HG03039 (cell line): Measurements from ENCODE around the gene MCM7.
"Not testable (repeated sequence)": the region's sequence is repeated elsewhere in the genome, so short reads cannot be mapped to it uniquely, and the experiment has no call there.

Experiments used
- ATAC-seq: cut with Tn5 transposase; IDR thresholded peaks from one replicate; pipeline ENCODE4 v1.9.1; 2021; ENCODE audit warnings: mild to moderate bottlenecking, moderate library complexity; ENCODE audit not compliant: unreplicated experiment

MCM7 gene

DNA sequence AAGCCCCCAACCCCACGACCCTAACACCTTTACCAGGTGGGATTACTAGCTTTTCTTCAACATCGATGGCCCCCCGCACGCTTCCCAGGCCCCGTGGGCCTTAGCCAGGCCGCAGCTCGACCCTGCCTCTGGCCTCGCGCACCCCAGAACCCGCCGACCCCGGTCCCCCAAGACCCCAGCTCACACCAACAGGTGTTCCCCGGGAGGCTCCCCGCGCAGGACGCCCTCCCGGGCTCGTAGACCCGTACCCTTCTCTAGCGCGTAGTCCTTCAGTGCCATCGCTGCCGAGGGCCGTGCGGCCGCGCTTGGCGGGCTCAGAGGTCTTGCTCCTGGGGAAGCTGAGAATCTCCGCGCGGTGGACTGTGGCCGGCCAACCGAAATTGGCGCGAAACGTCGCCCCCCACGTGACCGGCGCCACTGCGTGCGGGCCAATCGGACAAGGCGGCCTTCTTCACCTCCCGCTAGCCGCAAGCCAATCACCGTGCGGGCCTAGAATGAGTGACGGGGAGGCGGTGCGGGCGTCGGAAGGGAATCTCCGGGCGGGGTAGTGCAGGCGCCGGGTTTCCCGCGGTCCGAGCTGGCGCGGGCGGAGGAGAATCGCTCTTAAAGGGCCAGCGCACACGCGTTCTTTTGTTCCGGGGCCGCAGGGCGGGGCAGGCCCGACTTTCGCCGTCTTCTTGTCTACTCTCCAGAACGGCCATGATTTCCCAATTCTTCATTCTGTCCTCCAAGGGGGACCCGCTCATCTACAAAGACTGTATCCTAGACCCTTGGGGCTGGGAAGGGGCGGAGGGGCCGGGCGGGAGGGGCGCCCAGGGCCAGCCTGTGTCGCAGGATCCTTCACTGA lies at the start of gene MCM7, which contains the start of gene AP4M1:
MCM7 (minus strand) TSS at position 382 of the 847 bp plus-strand sequence; CDS start at position 279, 103 bp downstream.
AP4M1 (plus strand) TSS at position 628 of the 847 bp plus-strand sequence; CDS start at position 700, 72 bp downstream.
- ATAC-seq: peak; percentile 76

- ATAC-seq: peak; percentile 96
Observed at GRCh38 chr7:100148559-100149328, 47.5 kb upstream of the MCM7 start, which contains the start of gene LAMTOR4. LAMTOR4 (plus strand) TSS chr7:100148918; CDS start chr7:100148973, 55 bp downstream.

DNA sequence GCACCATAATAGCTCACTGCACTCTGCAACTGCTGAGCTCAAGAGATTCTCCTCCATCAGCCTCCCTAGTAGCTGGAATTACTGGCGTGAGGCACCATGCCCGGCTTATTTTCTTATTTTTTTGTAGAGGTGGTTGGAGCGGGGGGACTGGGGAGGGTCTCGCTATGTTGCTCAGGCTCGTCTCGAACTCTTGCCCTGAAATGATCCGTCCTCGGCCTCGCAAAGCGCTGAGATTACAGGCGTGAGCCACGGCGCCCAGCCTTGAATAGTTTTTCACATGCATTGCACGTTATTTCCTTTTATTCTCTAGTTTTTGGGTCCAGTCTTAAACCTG lies 47.0 kb upstream of the MCM7 start:
- ATAC-seq: no peak

DNA sequence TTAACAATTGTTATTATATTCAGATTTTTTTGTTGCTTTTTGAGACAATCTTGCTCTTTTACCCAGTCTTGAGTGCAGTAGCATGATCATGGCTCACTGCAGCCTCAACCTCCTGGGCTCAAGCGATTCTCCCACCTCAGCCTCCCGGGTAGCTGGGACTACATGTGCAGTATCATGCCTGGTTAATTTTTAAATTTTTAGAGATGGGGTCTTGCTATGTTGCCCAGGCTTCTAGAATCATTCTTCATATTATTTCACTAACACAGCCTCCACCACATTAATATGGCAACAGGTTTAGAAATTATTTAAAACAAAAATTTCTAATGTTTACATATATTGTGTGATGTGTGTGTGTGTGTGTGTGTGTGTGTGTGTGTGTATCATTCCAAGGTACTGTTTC lies 46.1 kb upstream of the MCM7 start:
- ATAC-seq: no peak

- ATAC-seq: not testable (repeated sequence)
Observed at GRCh38 chr7:100146350-100146749, 45.2 kb upstream of the MCM7 start.

DNA sequence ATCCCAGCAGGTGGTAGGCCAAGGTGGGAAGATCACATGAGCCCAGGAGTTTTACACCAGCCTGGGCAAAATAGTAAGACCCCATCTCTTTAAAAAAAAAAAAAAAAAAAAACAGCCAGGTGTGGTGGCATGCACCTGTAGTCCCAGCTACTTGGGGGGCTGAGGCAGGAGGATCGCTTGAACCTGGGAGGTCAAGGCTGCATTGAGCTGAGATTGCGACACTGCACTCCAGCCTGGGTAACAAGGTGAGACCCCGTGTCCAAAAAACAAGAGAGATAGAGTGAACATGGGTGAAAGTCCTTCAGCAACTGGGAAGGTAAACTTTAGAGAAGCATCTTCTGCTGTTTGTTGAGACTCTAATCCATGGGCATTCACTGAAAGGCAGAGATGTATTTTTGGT lies 41.3 kb upstream of the MCM7 start:
- ATAC-seq: no peak

DNA sequence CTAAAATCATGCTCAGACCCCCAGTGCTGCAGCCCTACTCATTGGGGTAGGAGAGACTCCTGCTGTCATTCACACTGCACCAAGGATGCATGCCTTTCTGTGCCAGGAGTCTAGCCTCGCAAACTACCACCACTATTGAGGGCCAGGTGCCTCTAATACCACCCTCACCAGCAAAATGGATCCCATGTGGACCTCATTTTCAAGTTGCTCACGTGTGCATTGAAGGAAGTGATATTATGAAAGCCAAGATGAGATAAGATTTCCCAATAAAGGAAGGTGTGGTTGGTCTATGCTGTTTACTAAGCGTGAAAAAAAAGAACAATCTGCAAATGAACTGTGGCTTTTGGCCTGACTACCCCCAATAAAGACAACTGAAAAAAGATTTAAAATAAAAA lies 40.4 kb upstream of the MCM7 start:
- ATAC-seq: no peak

GRCh38 chr7:100137851-100138760 lies 36.9 kb upstream of the MCM7 start:
- ATAC-seq: no peak

- peak; percentile 58 for ATAC-seq
Observed at GRCh38 chr7:100132697-100133151, 31.5 kb upstream of the MCM7 start.

- no peak for ATAC-seq
Observed at GRCh38 chr7:100132126-100132525, 30.9 kb upstream of the MCM7 start.

- no peak for ATAC-seq
Observed at GRCh38 chr7:100130608-100131453, 29.6 kb upstream of the MCM7 start.

- ATAC-seq: not testable (repeated sequence)
Observed at GRCh38 chr7:100130220-100130607, 29.0 kb upstream of the MCM7 start.

- ATAC-seq: no peak
Observed at GRCh38 chr7:100128637-100128963, 27.4 kb upstream of the MCM7 start.

DNA sequence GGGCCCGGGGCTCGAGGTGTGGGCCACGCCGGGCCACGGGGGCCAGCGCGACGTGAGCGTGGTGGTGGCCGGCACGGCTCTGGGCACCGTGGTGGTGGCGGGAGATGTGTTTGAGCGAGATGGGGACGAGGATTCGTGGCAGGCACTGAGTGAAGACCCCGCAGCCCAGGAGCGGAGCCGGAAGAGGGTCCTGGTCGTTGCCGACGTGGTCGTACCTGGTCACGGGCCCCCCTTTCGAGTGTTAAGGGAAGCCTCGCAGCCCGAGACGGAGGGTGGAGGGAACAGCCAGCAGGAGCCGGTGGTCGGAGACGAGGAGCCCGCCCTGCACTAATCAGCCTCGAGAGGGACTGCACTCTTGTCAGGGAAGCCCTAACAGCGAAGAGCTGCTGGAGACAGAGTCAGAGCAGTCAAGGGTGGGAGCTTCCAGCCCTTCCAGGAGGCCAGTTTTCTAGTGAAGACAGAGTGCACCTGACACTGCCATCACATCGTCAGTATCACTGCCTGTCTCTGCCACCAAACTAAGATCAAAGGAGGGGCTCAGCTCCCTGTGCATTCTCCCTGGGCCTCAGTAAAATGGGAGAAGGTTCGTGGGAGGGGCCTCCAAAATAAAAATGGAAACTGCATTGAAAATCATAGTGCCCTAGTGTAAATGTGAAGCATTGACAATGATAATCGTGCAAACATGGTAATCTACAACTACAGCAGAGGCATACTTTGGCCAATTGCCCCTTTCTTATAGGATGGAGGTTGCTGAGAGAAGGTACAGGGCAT lies 26.9 kb upstream of the MCM7 start:
- no peak for ATAC-seq

DNA sequence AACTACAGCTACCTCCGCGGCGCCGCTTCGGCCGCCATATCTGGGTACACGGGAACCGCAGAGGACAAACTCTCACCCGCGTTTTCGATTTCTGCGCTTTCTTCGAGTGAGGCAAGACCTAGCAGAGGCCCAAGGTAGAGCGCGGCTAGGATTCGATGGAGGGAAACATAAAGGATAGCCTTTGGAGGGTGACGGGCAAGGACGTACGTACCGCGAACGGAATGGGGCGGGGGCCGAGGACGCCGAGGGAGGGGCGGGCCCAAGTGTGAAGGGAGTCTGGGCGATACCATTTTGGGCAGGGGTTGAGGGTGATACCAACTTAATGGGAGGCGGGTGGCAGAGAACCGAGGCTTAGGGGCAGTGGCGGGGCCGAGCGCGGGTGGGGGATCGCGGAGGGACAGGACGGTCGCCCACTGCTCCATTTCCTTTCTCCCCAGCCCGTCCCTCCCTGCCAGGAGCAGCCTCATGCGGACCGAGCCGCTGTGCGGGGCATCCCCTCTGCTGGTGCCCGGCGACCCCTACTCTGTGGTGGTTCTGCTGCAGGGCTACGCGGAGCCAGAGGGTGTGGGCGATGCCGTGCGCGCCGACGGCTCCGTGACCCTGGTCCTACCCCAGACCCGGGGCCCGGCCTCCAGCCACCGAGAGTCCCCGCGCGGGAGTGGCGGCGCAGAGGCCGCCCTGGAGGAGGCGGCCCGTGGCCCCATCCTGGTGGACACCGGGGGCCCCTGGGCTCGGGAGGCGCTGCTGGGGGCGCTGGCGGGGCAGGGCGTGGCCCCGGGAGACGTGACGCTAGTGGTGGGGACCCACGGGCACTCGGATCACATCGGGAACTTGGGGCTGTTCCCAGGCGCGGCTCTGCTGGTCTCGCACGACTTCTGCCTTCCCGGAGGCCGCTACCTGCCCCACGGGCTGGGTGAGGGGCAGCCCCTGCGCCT lies 26.0 kb upstream of the MCM7 start, which contains the start of gene MBLAC1:
MBLAC1 (plus strand) TSS at position 37 of the 935 bp plus-strand sequence; CDS start at position 466, 429 bp downstream.
- peak; percentile 62 for ATAC-seq

- ATAC-seq: peak; percentile 11
Observed at GRCh38 chr7:100126239-100126930, 25.2 kb upstream of the MCM7 start.
